WTC11 (cell line): ENCODE measurements around the gene CDK12.

Experiments used
- CBFB ChIP-seq: sonication (generic); formaldehyde crosslinking; IDR thresholded peaks from 2 replicates; pipeline ENCODE4 v1.8.1; 2022; ENCODE audit warnings: mild to moderate bottlenecking, low read depth, missing genetic modification reagents
- CREB1 ChIP-seq: sonication (generic); formaldehyde crosslinking; IDR thresholded peaks from 2 replicates; pipeline ENCODE4 v1.8.0; 2023; ENCODE audit warnings: mild to moderate bottlenecking, missing genetic modification reagents
- CREM ChIP-seq: sonication (generic); formaldehyde crosslinking; IDR thresholded peaks from 2 replicates; pipeline ENCODE4 v1.8.1; 2022; ENCODE audit warnings: mild to moderate bottlenecking, missing genetic modification reagents, moderate library complexity
- NR3C1 ChIP-seq: sonication (generic); formaldehyde crosslinking; conservative IDR thresholded peaks from 2 replicates; pipeline ENCODE4 v1.8.1; 2023; ENCODE audit warnings: low read depth, mild to moderate bottlenecking, missing genetic modification reagents
- TCF7 ChIP-seq: sonication (generic); formaldehyde crosslinking; IDR thresholded peaks from 2 replicates; pipeline ENCODE4 v1.8.0; 2022; ENCODE audit warnings: mild to moderate bottlenecking, low read depth, missing genetic modification reagents, moderate library complexity
- TF ChIP-seq, protein P1 (sequence below): fragments of 200-600 bp; IDR thresholded peaks from 2 replicates; pipeline ENCODE4 v1.8.0; 2022; ENCODE audit warnings: antibody characterized with exemption
- TF ChIP-seq, protein P2 (sequence below): sonication (generic); formaldehyde crosslinking; IDR thresholded peaks from 2 replicates; pipeline ENCODE4 v1.8.1; 2022; ENCODE audit warnings: low read depth, missing genetic modification reagents, borderline replicate concordance
- TF ChIP-seq, protein P3 (sequence below): sonication (generic); formaldehyde crosslinking; IDR thresholded peaks from 2 replicates; pipeline ENCODE4 v1.8.1; 2023; ENCODE audit warnings: mild to moderate bottlenecking, moderate library complexity, missing genetic modification reagents
- TF ChIP-seq, protein P4 (sequence below): sonication (generic); formaldehyde crosslinking; IDR thresholded peaks from 2 replicates; pipeline ENCODE4 v1.8.0; 2022; ENCODE audit warnings: mild to moderate bottlenecking, missing genetic modification reagents
- TF ChIP-seq, protein P5 (sequence below): sonication (generic); formaldehyde crosslinking; conservative IDR thresholded peaks from 2 replicates; pipeline ENCODE4 v1.8.1; 2023; ENCODE audit warnings: mild to moderate bottlenecking, low read depth, missing genetic modification reagents, moderate library complexity

DNA sequence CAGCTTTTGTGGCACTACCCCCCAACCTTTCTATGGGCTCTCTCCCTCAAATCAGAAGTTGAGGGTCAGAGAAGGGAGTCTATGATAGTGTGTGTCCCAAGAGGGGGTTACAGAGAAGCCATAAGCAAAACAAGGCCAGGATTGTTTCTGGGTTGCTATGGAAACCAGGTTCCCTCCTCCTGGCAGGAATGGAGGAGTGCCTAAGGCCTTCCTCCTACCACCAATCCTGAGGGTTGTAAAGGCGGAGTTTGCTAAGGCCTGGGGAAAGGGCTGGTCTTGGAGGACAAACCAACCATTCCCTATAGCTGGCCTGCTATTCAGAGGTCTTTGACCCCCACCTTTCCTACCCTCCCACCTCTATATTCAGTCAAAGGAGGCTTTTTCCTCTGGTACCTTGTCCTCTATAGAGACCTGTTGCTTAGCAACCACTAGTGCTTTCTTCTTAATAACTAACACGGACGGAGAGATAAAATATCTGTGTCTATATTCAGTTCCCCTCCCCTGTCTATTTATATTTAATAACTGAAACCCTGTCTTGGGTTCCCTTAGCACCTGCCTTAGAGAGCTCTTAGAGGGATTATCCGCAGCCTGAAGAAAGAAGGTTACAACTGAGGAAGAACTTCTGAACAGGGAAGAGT, 103.0 kb downstream of the CDK12 start:
- TF ChIP-seq, protein P1, sequence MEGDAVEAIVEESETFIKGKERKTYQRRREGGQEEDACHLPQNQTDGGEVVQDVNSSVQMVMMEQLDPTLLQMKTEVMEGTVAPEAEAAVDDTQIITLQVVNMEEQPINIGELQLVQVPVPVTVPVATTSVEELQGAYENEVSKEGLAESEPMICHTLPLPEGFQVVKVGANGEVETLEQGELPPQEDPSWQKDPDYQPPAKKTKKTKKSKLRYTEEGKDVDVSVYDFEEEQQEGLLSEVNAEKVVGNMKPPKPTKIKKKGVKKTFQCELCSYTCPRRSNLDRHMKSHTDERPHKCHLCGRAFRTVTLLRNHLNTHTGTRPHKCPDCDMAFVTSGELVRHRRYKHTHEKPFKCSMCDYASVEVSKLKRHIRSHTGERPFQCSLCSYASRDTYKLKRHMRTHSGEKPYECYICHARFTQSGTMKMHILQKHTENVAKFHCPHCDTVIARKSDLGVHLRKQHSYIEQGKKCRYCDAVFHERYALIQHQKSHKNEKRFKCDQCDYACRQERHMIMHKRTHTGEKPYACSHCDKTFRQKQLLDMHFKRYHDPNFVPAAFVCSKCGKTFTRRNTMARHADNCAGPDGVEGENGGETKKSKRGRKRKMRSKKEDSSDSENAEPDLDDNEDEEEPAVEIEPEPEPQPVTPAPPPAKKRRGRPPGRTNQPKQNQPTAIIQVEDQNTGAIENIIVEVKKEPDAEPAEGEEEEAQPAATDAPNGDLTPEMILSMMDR: no peak
- TF ChIP-seq, protein P2, sequence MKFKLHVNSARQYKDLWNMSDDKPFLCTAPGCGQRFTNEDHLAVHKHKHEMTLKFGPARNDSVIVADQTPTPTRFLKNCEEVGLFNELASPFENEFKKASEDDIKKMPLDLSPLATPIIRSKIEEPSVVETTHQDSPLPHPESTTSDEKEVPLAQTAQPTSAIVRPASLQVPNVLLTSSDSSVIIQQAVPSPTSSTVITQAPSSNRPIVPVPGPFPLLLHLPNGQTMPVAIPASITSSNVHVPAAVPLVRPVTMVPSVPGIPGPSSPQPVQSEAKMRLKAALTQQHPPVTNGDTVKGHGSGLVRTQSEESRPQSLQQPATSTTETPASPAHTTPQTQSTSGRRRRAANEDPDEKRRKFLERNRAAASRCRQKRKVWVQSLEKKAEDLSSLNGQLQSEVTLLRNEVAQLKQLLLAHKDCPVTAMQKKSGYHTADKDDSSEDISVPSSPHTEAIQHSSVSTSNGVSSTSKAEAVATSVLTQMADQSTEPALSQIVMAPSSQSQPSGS: no peak
- TF ChIP-seq TCF7 (CRISPR knock-in tag) (no peak), CREB1 (no peak), CREM (CRISPR knock-in tag) (no peak), NR3C1 (no peak), CBFB (CRISPR knock-in tag) (no peak)
- TF ChIP-seq, protein P3, sequence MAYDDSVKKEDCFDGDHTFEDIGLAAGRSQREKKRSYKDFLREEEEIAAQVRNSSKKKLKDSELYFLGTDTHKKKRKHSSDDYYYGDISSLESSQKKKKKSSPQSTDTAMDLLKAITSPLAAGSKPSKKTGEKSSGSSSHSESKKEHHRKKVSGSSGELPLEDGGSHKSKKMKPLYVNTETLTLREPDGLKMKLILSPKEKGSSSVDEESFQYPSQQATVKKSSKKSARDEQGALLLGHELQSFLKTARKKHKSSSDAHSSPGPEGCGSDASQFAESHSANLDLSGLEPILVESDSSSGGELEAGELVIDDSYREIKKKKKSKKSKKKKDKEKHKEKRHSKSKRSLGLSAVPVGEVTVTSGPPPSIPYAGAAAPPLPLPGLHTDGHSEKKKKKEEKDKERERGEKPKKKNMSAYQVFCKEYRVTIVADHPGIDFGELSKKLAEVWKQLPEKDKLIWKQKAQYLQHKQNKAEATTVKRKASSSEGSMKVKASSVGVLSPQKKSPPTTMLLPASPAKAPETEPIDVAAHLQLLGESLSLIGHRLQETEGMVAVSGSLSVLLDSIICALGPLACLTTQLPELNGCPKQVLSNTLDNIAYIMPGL (CRISPR knock-in tag): no peak
- TF ChIP-seq, protein P4, sequence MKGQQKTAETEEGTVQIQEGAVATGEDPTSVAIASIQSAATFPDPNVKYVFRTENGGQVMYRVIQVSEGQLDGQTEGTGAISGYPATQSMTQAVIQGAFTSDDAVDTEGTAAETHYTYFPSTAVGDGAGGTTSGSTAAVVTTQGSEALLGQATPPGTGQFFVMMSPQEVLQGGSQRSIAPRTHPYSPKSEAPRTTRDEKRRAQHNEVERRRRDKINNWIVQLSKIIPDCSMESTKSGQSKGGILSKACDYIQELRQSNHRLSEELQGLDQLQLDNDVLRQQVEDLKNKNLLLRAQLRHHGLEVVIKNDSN: no peak
- TF ChIP-seq, protein P5, sequence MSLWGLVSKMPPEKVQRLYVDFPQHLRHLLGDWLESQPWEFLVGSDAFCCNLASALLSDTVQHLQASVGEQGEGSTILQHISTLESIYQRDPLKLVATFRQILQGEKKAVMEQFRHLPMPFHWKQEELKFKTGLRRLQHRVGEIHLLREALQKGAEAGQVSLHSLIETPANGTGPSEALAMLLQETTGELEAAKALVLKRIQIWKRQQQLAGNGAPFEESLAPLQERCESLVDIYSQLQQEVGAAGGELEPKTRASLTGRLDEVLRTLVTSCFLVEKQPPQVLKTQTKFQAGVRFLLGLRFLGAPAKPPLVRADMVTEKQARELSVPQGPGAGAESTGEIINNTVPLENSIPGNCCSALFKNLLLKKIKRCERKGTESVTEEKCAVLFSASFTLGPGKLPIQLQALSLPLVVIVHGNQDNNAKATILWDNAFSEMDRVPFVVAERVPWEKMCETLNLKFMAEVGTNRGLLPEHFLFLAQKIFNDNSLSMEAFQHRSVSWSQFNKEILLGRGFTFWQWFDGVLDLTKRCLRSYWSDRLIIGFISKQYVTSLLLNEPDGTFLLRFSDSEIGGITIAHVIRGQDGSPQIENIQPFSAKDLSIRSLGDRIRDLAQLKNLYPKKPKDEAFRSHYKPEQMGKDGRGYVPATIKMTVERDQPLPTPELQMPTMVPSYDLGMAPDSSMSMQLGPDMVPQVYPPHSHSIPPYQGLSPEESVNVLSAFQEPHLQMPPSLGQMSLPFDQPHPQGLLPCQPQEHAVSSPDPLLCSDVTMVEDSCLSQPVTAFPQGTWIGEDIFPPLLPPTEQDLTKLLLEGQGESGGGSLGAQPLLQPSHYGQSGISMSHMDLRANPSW (CRISPR knock-in tag): no peak
